ENCODE data around the gene STXBP2. TPM values are rescaled to one million over a fixed set of nuclear protein-coding genes. Genes with fewer than 3 reads are reported as not detected.
A peak's percentile ranks its signal among the peaks of the same experiment; 100 is the strongest.

The STXBP2 gene
- total and polyA plus RNA-seq, 9 of the 15 experiments (the other 6 are each of a cell fraction or from before 2014, with no cell fraction given) = 2.5 to 163 (median 71.3) TPM

GRCh38 chr19:7636691-7637373 lies at the start of gene STXBP2 (continued):
- TF ChIP-seq TAF1 (IDR thresholded peaks at IDR 0.05; ENCODE audit: control insufficient read depth, extremely low read depth, insufficient read depth, low read length, severe bottlenecking) = peak; percentile 83
- TF ChIP-seq POLR2H (tag; IDR thresholded peaks at IDR 0.05; ENCODE audit: low read depth) = peak; percentile 52; the same call in 1 of the 2 replicates
- 0 out of 2 replicates have a peak, but pooled peaks have one; percentile 43 for TF ChIP-seq RB1 (IDR thresholded peaks at IDR 0.05; ENCODE audit: low read depth)
- 0 out of 2 replicates have a peak, but pooled peaks have one; percentile 3 for TF ChIP-seq JUND (IDR thresholded peaks at IDR 0.05; ENCODE audit: borderline replicate concordance, low read depth, low read length)
- no peak for TF ChIP-seq JUND (tag; IDR thresholded peaks at IDR 0.05; ENCODE audit: borderline replicate concordance, low read depth, low read length)
- TF ChIP-seq ZNF764 (CRISPR knock-in tag; IDR thresholded peaks at IDR 0.05; ENCODE audit: low read depth) = no peak
- TF ChIP-seq FOXJ2 (tag; IDR thresholded peaks at IDR 0.05) = no peak
- 0 out of 4 replicates have a peak, but pooled peaks of 1 of the 2 experiments have one; percentile 72 for TF ChIP-seq ZNF639 (CRISPR knock-in tag; conservative IDR thresholded peaks at IDR 0.05 in 1 of 2, IDR thresholded peaks at IDR 0.05 in 1 of 2)
- TF ChIP-seq ATF6 (CRISPR knock-in tag; IDR thresholded peaks at IDR 0.05) = peak; percentile 59; the same call in 1 of the 2 replicates
- 0 out of 2 replicates have a peak, but pooled peaks have one; percentile 15 for TF ChIP-seq CBX5 (IDR thresholded peaks at IDR 0.05; ENCODE audit: borderline replicate concordance, low read depth)
- TF ChIP-seq ELF2 (CRISPR knock-in tag; IDR thresholded peaks at IDR 0.05) = peak; percentile 94
- TF ChIP-seq TOE1 (IDR thresholded peaks at IDR 0.05; ENCODE audit: borderline replicate concordance) = no peak
- no peak for TF ChIP-seq TOE1 (CRISPR knock-in tag; IDR thresholded peaks at IDR 0.05; ENCODE audit: borderline replicate concordance, low read depth)
- TF ChIP-seq ZNF586 (CRISPR knock-in tag; conservative IDR thresholded peaks at IDR 0.05) = no peak
- TF ChIP-seq PCBP2 (IDR thresholded peaks at IDR 0.05; ENCODE audit: low read depth, low read length, poor library complexity, severe bottlenecking) = no peak
- no peak for TF ChIP-seq ZNF77 (CRISPR knock-in tag; IDR thresholded peaks at IDR 0.05)
- TF ChIP-seq HDAC3 (IDR thresholded peaks at IDR 0.05; ENCODE audit: borderline replicate concordance, partially characterized antibody) = no peak
- no peak for TF ChIP-seq NFATC3 (IDR thresholded peaks at IDR 0.05)
- no peak for TF ChIP-seq RFX5 (IDR thresholded peaks at IDR 0.05; ENCODE audit: low read depth, low read length)
- peak in 1 of 2 experiments; percentile 78; a peak in 1 of 4 replicates for TF ChIP-seq SIN3A (IDR thresholded peaks at IDR 0.05; ENCODE audit: borderline replicate concordance in 2 of 2, control insufficient read depth in 1 of 2, low read depth in 2 of 2, low read length in 2 of 2)
